ENCODE results near the gene SSU72. TPM values are rescaled to one million over a fixed set of nuclear protein-coding genes. Genes with fewer than 3 reads are reported as not detected.

The SSU72 gene
- total RNA-seq, 2 experiments from 2014 or later: 111 to 113 TPM

- no peak for DNase-seq
- no peaks in the 10 kb centered on the region for H3K27me3 Mint-ChIP-seq
- no peaks in the 10 kb centered on the region for H3K36me3 Mint-ChIP-seq (ENCODE audit: low read depth)
- H3K27ac Mint-ChIP-seq: peak overlapping the region; percentile 40
- H3K4me1 Mint-ChIP-seq: peaks cover 15% of the 10 kb centered on the region
- ChIA-PET POLR2A (no interaction called here), CTCF (no interaction called here)
- H3K4me3 Mint-ChIP-seq: no peak overlapping the region
- H3K9me3 Mint-ChIP-seq: no peaks in the 10 kb centered on the region
These were observed 30.4 kb upstream of the SSU72 start for GRCh38 chr1:1605034-1605591.

DNA sequence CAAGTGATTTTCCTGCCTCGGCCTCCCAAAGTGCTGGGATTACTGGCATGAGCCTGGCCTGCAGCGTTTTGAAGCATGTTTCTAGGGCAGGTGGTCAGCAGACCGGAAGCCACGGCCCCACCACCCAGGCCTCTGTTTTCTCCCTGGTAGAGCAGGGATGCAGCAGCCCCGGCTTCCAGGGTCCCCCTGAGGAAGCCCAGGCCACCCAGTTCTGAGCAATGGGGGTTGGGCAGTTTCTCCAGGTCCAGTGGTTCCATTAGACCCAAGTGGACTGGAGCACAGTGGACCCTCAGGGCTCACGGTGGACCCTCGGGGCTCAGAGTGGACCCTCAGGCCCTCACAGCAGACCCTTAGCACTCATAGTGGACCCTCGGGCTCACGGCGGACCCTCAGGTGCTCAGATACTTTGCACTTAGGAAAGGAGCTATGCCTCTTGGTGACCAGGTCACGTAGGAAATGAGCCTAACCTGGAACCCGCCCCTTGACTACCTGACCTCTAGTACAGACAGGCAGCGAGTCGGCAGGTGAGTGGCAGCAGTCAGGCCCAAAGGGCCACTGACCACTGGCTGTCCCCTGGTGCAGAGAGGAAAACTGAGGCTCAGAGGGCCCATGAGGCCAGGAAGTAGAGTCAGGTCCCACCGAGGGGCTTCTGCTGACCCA, 29.8 kb upstream of the SSU72 start:
- ChIA-PET POLR2A (interaction anchor here (1.2 to 2.2 kb wide), 2 partner anchors 10 to 30 kb away, joined by 3 to 16 read pairs; partner anchors contain the start of genes MIB2 and SSU72), CTCF (no interaction called here)
- Mint-ChIP-seq H3K27ac (peak overlapping the region; percentile 40), H3K9me3 (no peaks in the 10 kb centered on the region), H3K4me3 (no peak overlapping the region), H3K27me3 (no peaks in the 10 kb centered on the region), H3K36me3 (ENCODE audit: low read depth) (no peaks in the 10 kb centered on the region), H3K4me1 (peaks cover 15% of the 10 kb centered on the region)
- DNase-seq: no peak

GRCh38 chr1:1603671-1604373, 29.2 kb upstream of the SSU72 start:
- POLR2A ChIA-PET: interaction anchor here (1.2 to 2.2 kb wide), 2 partner anchors 11 to 30 kb away, joined by 3 to 16 read pairs; partner anchors contain the start of genes MIB2 and SSU72
- no peaks in the 10 kb centered on the region for H3K9me3 Mint-ChIP-seq
- H3K27me3 Mint-ChIP-seq: peaks cover 3% of the 10 kb centered on the region
- no peaks in the 10 kb centered on the region for H3K36me3 Mint-ChIP-seq (ENCODE audit: low read depth)
- no peak overlapping the region for H3K4me3 Mint-ChIP-seq
- CTCF ChIA-PET: no interaction called here
- H3K27ac Mint-ChIP-seq: no peak overlapping the region
- no peak for DNase-seq
- H3K4me1 Mint-ChIP-seq: peaks cover 19% of the 10 kb centered on the region

DNA sequence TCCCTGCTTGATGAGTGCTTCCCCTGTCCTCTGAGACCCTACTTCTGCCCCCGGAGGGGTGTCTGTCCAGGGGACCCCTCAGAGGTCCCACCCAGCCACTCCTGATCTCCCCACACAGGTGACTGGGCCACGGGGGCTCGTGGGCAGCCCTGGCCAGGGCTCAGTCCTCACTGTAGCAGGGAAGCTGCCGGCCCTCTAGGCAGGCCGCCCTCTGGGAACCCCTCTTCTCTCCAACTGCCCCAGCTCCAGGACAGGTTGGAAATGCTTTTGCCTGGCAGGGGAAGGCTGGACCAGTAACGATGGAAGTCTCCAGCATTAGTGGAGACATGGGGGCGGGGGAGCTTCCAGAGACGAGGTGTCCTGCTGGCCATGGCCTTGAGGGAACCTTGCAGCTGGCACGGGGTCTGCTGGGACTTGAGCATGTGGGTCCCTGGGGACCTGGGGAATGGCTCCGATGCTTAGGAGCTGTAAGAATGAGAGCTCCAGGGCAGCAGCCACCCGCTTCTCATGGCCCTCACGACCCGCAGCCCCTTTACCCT, 28.4 kb upstream of the SSU72 start:
- no peak for DNase-seq
- no peak overlapping the region for H3K27ac Mint-ChIP-seq
- peaks cover 22% of the 10 kb centered on the region for H3K4me1 Mint-ChIP-seq
- peaks cover 6% of the 10 kb centered on the region for H3K27me3 Mint-ChIP-seq
- CTCF ChIA-PET: no interaction called here
- no peaks in the 10 kb centered on the region for H3K36me3 Mint-ChIP-seq (ENCODE audit: low read depth)
- H3K4me3 Mint-ChIP-seq: no peak overlapping the region
- no peaks in the 10 kb centered on the region for H3K9me3 Mint-ChIP-seq
- POLR2A ChIA-PET: interaction anchor here (0.8 to 2.2 kb wide), 3 partner anchors 11 to 29 kb away, joined by 3 to 16 read pairs (median 5); partner anchors contain the start of genes MIB2 and SSU72

DNA sequence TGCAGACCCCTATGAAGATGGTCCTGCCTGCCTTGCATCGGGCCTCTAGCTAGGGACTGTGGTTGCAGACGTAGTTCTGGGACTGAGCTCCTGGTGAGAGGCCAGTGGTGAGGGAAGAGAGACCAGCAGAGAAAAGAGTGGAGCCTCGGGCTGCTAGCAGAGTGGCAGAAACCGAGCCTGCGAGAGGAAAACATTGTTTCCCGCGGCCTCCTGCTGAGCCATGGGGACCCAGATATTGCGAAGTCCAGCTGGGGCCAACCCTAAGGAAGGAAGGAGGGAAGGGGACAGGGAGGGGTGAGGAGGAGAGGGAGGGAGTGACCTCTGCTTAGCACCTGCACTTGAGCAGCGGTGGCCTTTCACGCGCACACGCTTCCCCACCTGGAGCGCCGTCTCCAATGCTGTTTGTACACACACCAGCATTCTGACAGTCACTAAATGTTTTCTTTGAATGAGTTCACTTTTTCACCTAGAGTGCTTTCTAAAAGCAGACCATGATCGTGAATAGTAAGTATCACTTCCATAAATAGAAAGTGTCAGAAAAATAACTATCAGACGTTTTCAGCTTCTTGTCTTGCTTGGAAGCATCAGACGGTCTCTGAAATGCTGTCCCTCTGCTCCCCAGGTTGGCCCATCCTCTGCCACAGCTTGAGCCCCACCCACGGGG, 27.8 kb upstream of the SSU72 start:
- DNase-seq: no peak
- POLR2A ChIA-PET: interaction anchor here (0.8 to 2.2 kb wide), 2 partner anchors 12 to 27 kb away, joined by 5 to 16 read pairs; partner anchors contain the start of gene MIB2
- H3K4me3 Mint-ChIP-seq: no peak overlapping the region
- CTCF ChIA-PET: interaction anchor here (1.4 kb wide), 1 partner anchor 11 kb away, joined by 3 read pairs; no protein-coding TSS in a partner anchor
- no peaks in the 10 kb centered on the region for H3K9me3 Mint-ChIP-seq
- H3K36me3 Mint-ChIP-seq (ENCODE audit: low read depth): no peaks in the 10 kb centered on the region
- H3K27me3 Mint-ChIP-seq: peaks cover 9% of the 10 kb centered on the region
- peaks cover 18% of the 10 kb centered on the region for H3K4me1 Mint-ChIP-seq
- no peak overlapping the region for H3K27ac Mint-ChIP-seq

- Mint-ChIP-seq H3K36me3 (ENCODE audit: low read depth) (no peaks in the 10 kb centered on the region), H3K4me1 (peaks cover 11% of the 10 kb centered on the region), H3K27me3 (peaks cover 9% of the 10 kb centered on the region), H3K9me3 (no peaks in the 10 kb centered on the region), H3K4me3 (no peak overlapping the region), H3K27ac (no peak overlapping the region)
- ChIA-PET CTCF (interaction anchor here (1.4 kb wide), 1 partner anchor 12 kb away, joined by 3 read pairs; no protein-coding TSS in a partner anchor), POLR2A (interaction anchor here (1.4 kb wide), 1 partner anchor 13 kb away, joined by 9 read pairs; no protein-coding TSS in a partner anchor)
- DNase-seq: no peak
These were observed 27.1 kb upstream of the SSU72 start for GRCh38 chr1:1601564-1602303.

GRCh38 chr1:1600861-1601563, 26.3 kb upstream of the SSU72 start:
- Mint-ChIP-seq H3K36me3 (ENCODE audit: low read depth) (no peaks in the 10 kb centered on the region), H3K4me1 (peaks cover 9% of the 10 kb centered on the region), H3K4me3 (peak overlapping the region; percentile 44), H3K27me3 (peaks cover 9% of the 10 kb centered on the region), H3K27ac (no peak overlapping the region), H3K9me3 (no peaks in the 10 kb centered on the region)
- CTCF ChIA-PET: interaction anchor here (1.4 kb wide), 1 partner anchor 13 kb away, joined by 3 read pairs; no protein-coding TSS in a partner anchor
- DNase-seq: no peak
- POLR2A ChIA-PET: interaction anchor here (1.4 kb wide), 1 partner anchor 13 kb away, joined by 9 read pairs; no protein-coding TSS in a partner anchor

- Mint-ChIP-seq H3K4me3 (peak within 1 kb of the TSS; percentile 72), H3K36me3 (ENCODE audit: low read depth) (no peaks in the 10 kb centered on the region), H3K4me1 (peaks cover 9% of the 10 kb centered on the region), H3K27ac (peak within 1 kb of the TSS; percentile 40), H3K27me3 (peaks cover 9% of the 10 kb centered on the region), H3K9me3 (no peaks in the 10 kb centered on the region)
- DNase-seq: no peak
- ChIA-PET CTCF (no interaction called here), POLR2A (interaction anchor here (1.4 kb wide), 1 partner anchor 14 kb away, joined by 9 read pairs; no protein-coding TSS in a partner anchor)
These were observed 25.5 kb upstream of the SSU72 start, which contains the start of gene FNDC10 for GRCh38 chr1:1599935-1600860. Gene FNDC10, minus strand, starts transcription at chr1:1600135. Its CDS starts 120 bp downstream, at chr1:1600015.

DNA sequence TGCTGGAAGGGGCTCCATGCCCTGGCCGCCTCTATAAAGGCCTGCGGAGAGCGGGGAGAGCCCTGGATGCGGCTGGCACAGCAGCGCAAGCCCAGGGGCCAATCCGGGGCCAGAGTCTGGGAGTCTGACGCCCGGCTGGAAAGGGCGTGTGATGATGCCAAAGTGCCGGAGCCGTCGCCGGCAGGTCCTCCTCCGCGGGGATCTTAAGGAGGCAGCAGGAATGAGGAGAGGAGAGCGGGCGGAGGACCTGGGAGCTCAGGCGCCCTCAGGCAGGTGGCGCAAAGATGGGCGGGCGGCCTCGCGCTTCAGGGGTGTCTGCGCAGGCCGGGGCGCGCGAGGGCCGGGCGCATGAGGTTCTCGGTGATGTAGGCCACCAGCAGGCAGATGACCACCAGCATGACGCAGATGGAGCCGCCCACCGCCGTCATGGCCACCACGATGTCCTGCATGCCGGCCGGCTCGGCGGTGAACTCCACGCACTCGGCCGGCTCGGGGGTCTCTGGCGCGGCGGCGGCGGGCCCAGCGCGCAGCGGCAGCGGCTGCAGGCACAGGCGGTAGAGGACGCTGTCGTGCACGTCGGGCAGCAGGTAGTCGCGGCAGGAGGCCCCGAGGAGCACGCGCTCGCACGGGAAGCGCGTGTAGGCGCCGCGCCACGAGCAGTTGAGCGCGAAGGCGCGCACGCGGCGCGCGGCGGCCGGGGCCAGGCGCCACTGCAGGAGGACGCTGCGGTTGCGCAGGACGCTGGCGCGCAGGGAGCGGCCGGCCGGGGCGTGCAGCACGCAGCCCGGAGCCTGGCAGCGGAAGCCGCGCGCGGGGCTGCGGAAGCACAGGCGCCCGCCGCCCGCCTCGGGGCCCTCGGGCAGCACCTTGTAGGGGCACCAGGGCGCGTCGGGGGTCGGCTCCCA, 24.6 kb upstream of the SSU72 start:
- peak; percentile 55 for DNase-seq
- H3K27me3 Mint-ChIP-seq: peaks cover 9% of the 10 kb centered on the region
- H3K4me3 Mint-ChIP-seq: peak overlapping the region; percentile 72
- POLR2A ChIA-PET: interaction anchor here (1.0 to 3.1 kb wide), 2 partner anchors 16 to 25 kb away, joined by 3 to 14 read pairs; partner anchors contain the start of gene MIB2
- peak overlapping the region; percentile 40 for H3K27ac Mint-ChIP-seq
- CTCF ChIA-PET: interaction anchor here (1.1 kb wide), 1 partner anchor 99 kb away, joined by 3 read pairs; no protein-coding TSS in a partner anchor
- H3K36me3 Mint-ChIP-seq (ENCODE audit: low read depth): no peaks in the 10 kb centered on the region
- H3K4me1 Mint-ChIP-seq: peaks cover 8% of the 10 kb centered on the region
- H3K9me3 Mint-ChIP-seq: no peaks in the 10 kb centered on the region

DNA sequence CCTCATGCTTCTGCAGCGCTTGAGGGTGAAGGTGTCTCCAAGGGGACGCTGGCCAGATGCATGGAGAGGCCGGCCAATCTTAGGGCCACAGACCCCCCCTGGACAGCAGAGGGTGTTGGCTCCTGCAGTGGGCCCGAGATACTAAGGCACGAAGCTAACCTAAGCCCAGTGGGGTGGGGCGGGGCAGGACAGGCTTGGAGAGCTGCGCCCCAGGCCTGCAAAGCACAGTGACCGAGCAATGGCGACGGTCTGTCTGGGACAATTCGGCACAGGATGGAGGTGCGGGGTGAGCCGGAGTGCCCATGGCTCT, 24.0 kb upstream of the SSU72 start:
- Mint-ChIP-seq H3K4me1 (peaks cover 8% of the 10 kb centered on the region), H3K36me3 (ENCODE audit: low read depth) (no peaks in the 10 kb centered on the region), H3K27me3 (peaks cover 9% of the 10 kb centered on the region), H3K9me3 (no peaks in the 10 kb centered on the region), H3K27ac (no peak overlapping the region), H3K4me3 (peak overlapping the region; percentile 72)
- CTCF ChIA-PET: interaction anchor here (1.1 to 1.2 kb wide), 2 partner anchors 15 to 99 kb away, joined by 3 read pairs; no protein-coding TSS in a partner anchor
- POLR2A ChIA-PET: interaction anchor here (1.0 to 3.1 kb wide), 4 partner anchors 8 to 32 kb away, joined by 3 to 14 read pairs (median 6); partner anchors contain the start of gene MIB2
- no peak for DNase-seq
